ENCODE data around the gene SYNGAP1.

The SYNGAP1 gene

DNA sequence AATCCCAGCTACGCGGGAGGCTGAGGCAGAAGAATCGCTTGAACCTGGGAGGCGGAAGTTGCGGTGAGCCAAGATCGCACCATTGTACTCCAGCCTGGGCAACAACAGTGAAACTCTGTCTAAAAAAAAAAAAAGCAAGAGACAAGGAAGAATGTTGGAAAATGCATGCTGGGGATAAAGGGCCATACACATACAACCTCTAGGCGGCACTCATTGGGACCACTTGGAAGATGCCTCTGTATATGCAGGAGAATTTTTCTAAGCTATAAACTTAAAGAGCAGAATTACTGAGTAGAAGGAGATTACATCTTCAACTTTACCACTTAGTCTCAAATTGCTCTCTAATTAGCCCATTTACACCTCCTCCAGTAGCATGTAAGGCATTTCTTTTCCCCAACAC lies 77.3 kb downstream of the SYNGAP1 start:
- no peaks in the 10 kb centered on the region for H3K4me1 ChIP-seq (ENCODE audit: insufficient read depth, low read length)
- no peaks in the 10 kb centered on the region for H3K36me3 ChIP-seq (ENCODE audit: insufficient read depth, low read length)
- no peak for ATAC-seq (ENCODE audit: insufficient read depth, low read depth)
- H4K20me1 ChIP-seq (ENCODE audit: insufficient read depth, low read length): no peaks in the 10 kb centered on the region
- TF ChIP-seq, protein P1, sequence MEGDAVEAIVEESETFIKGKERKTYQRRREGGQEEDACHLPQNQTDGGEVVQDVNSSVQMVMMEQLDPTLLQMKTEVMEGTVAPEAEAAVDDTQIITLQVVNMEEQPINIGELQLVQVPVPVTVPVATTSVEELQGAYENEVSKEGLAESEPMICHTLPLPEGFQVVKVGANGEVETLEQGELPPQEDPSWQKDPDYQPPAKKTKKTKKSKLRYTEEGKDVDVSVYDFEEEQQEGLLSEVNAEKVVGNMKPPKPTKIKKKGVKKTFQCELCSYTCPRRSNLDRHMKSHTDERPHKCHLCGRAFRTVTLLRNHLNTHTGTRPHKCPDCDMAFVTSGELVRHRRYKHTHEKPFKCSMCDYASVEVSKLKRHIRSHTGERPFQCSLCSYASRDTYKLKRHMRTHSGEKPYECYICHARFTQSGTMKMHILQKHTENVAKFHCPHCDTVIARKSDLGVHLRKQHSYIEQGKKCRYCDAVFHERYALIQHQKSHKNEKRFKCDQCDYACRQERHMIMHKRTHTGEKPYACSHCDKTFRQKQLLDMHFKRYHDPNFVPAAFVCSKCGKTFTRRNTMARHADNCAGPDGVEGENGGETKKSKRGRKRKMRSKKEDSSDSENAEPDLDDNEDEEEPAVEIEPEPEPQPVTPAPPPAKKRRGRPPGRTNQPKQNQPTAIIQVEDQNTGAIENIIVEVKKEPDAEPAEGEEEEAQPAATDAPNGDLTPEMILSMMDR (IDR thresholded peaks at IDR 0.05; ENCODE audit: borderline replicate concordance, extremely low read depth, low read length, poor library complexity, severe bottlenecking): no peak
- TF ChIP-seq EZH2 (IDR thresholded peaks at IDR 0.05; ENCODE audit: borderline replicate concordance, low read depth, low read length, severe bottlenecking): no peak
- H3K27ac ChIP-seq (ENCODE audit: low read length): no peak overlapping the region
- no peak overlapping the region for H2AFZ ChIP-seq (ENCODE audit: low read depth, low read length)
- no peak overlapping the region for H3K4me3 ChIP-seq (ENCODE audit: low read depth in 1 of 2, low read length in 2 of 2)
- no peak for DNase-seq
- H3K4me2 ChIP-seq (ENCODE audit: insufficient read depth, low read length): no peak overlapping the region
- H3K79me2 ChIP-seq (ENCODE audit: insufficient read depth, low read length): no peaks in the 10 kb centered on the region
- no peak overlapping the region for H3K9ac ChIP-seq (ENCODE audit: low read depth, low read length)
- no peaks in the 10 kb centered on the region for H3K27me3 ChIP-seq (ENCODE audit: insufficient read depth, low read length, poor library complexity)
- no peaks in the 10 kb centered on the region for H3K9me3 ChIP-seq (ENCODE audit: insufficient read depth, low read length, severe bottlenecking)

DNA sequence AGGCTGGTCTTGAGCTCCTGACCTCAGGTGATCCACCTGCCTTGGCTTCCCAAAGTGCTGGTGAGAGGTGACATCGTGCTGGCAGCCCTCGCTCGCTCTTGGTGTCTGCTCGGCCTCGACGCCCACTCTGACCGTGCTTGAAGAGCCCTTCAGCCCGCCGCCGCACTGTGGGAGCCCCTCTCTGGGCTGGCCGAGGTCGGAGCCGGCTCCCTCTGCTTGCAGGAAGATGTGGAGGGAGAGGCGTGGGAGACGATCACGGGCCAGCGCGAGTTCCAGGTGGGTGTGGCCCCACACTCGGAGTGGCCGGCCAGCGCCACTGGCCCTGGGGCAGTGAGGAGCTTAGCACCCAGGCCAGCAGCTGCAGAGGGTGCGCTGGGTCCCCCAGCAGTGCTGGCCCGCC lies 82.6 kb downstream of the SYNGAP1 start:
- no peak overlapping the region for H2AFZ ChIP-seq (ENCODE audit: low read depth, low read length)
- no peak overlapping the region for H3K9ac ChIP-seq (ENCODE audit: low read depth, low read length)
- no peaks in the 10 kb centered on the region for H3K4me1 ChIP-seq (ENCODE audit: insufficient read depth, low read length)
- no peaks in the 10 kb centered on the region for H3K27me3 ChIP-seq (ENCODE audit: insufficient read depth, low read length, poor library complexity)
- H4K20me1 ChIP-seq (ENCODE audit: insufficient read depth, low read length): no peaks in the 10 kb centered on the region
- no peak overlapping the region for H3K4me2 ChIP-seq (ENCODE audit: insufficient read depth, low read length)
- H3K79me2 ChIP-seq (ENCODE audit: insufficient read depth, low read length): no peaks in the 10 kb centered on the region
- ATAC-seq (ENCODE audit: insufficient read depth, low read depth) (no peak), DNase-seq (no peak)
- no peaks in the 10 kb centered on the region for H3K36me3 ChIP-seq (ENCODE audit: insufficient read depth, low read length)
- no peaks in the 10 kb centered on the region for H3K9me3 ChIP-seq (ENCODE audit: insufficient read depth, low read length, severe bottlenecking)
- TF ChIP-seq, protein P1 (IDR thresholded peaks at IDR 0.05; ENCODE audit: borderline replicate concordance, extremely low read depth, low read length, poor library complexity, severe bottlenecking): no peak
- TF ChIP-seq EZH2 (IDR thresholded peaks at IDR 0.05; ENCODE audit: borderline replicate concordance, low read depth, low read length, severe bottlenecking): no peak
- H3K27ac ChIP-seq (ENCODE audit: low read length): no peak overlapping the region
- no peak overlapping the region for H3K4me3 ChIP-seq (ENCODE audit: low read depth in 1 of 2, low read length in 2 of 2)

DNA sequence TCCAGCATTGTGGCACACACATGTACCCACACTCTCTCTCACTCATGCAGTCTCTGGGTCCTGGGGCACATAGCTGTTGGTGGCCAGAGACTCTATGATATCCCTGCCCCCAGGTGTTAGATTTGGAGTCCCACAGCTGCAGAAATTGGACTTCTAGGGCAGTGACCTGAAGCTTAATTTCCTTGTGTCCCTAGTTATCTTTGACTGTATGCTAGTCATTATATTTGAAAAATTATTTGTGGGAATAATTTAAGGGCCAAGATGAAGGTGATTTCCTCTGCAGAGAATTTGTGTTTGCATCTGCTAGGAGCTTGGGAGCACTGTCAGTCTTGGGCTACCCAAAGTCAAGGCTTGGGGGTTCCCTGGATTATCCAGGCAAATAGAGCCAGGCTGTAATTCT lies 84.6 kb downstream of the SYNGAP1 start:
- Histone ChIP-seq H3K4me1 (ENCODE audit: insufficient read depth, low read length) (no peaks in the 10 kb centered on the region), H3K4me2 (ENCODE audit: insufficient read depth, low read length) (no peak overlapping the region), H3K4me3 (ENCODE audit: low read depth in 1 of 2, low read length in 2 of 2) (no peak overlapping the region), H3K79me2 (ENCODE audit: insufficient read depth, low read length) (no peaks in the 10 kb centered on the region), H3K27me3 (ENCODE audit: insufficient read depth, low read length, poor library complexity) (no peaks in the 10 kb centered on the region), H2AFZ (ENCODE audit: low read depth, low read length) (no peak overlapping the region), H4K20me1 (ENCODE audit: insufficient read depth, low read length) (no peaks in the 10 kb centered on the region), H3K9me3 (ENCODE audit: insufficient read depth, low read length, severe bottlenecking) (no peaks in the 10 kb centered on the region), H3K27ac (ENCODE audit: low read length) (no peak overlapping the region), H3K36me3 (ENCODE audit: insufficient read depth, low read length) (no peaks in the 10 kb centered on the region), H3K9ac (ENCODE audit: low read depth, low read length) (no peak overlapping the region)
- no peak for TF ChIP-seq EZH2 (IDR thresholded peaks at IDR 0.05; ENCODE audit: borderline replicate concordance, low read depth, low read length, severe bottlenecking)
- TF ChIP-seq, protein P1 (IDR thresholded peaks at IDR 0.05; ENCODE audit: borderline replicate concordance, extremely low read depth, low read length, poor library complexity, severe bottlenecking): no peak
- no peak for ATAC-seq (ENCODE audit: insufficient read depth, low read depth)
- DNase-seq: no peak

Data from DND-41 (cell line).